ENCODE data around the gene SF1.

SF1 gene

GRCh38 chr11:64801158-64801464 lies 22.8 kb upstream of the SF1 start:
- DNase-seq, result no peak

- no peak for DNase-seq
Measured at GRCh38 chr11:64800303-64801157, 22.2 kb upstream of the SF1 start.

- DNase-seq, result no peak
Measured at GRCh38 chr11:64799623-64800302, 21.4 kb upstream of the SF1 start.

GRCh38 chr11:64799256-64799622 lies 20.9 kb upstream of the SF1 start:
- DNase-seq, result no peak

- no peak for DNase-seq
Measured at GRCh38 chr11:64796757-64797541, 18.6 kb upstream of the SF1 start.

GRCh38 chr11:64796047-64796756 lies 17.9 kb upstream of the SF1 start:
- no peak for DNase-seq

- DNase-seq, result no peak
Measured at GRCh38 chr11:64794526-64794925, 16.2 kb upstream of the SF1 start.

GRCh38 chr11:64793271-64794160 lies 15.2 kb upstream of the SF1 start:
- no peak for DNase-seq

GRCh38 chr11:64792482-64792881 lies 14.1 kb upstream of the SF1 start:
- DNase-seq, result no peak

- DNase-seq, result no peak
Measured at GRCh38 chr11:64791781-64792291, 13.5 kb upstream of the SF1 start.

- DNase-seq, result no peak
Measured at GRCh38 chr11:64790205-64791095, 12.1 kb upstream of the SF1 start.

- no peak for DNase-seq
Measured at GRCh38 chr11:64789331-64790204, 11.2 kb upstream of the SF1 start.

- DNase-seq, result no peak
Measured at GRCh38 chr11:64788321-64789215, 10.2 kb upstream of the SF1 start.

GRCh38 chr11:64787526-64788320 lies 9.4 kb upstream of the SF1 start:
- no peak for DNase-seq

- DNase-seq, result no peak
Measured at GRCh38 chr11:64786308-64786707, 8.0 kb upstream of the SF1 start.

- DNase-seq, result no peak
Measured at GRCh38 chr11:64784813-64785581, 6.7 kb upstream of the SF1 start.

- DNase-seq, result no peak
Measured at GRCh38 chr11:64778223-64778472, 194 bp downstream of the SF1 start.
